ENCODE results near the gene MSRB2.

DNA sequence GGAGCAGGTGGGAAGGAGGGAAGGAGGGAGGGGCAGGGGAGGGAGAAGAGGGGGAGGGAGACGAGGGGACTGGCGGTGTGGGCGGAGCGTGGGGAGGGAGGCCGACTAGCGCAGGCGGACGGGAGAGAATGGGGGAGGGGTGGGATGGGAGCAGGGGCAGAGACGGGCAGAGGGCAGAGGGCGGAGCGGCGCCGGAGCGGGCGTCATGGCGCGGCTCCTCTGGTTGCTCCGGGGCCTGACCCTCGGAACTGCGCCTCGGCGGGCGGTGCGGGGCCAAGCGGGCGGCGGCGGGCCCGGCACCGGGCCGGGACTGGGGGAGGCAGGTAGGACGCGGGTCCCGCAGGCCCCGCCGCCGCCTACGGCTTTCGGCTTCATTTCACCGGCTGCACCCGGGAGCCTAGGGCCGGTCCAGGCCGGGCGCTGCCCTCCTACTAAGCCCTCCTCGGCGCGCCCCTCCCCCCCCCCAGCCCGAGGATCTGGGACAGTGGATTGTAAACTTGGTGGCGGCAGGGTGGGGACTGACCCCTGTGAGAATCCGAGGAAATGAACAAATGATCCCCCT lies at the start of gene MSRB2:
- TF ChIP-seq POLR2A (IDR thresholded peaks at IDR 0.05; ENCODE audit: low read depth, low read length) (peak; percentile 77; the same call in 1 of the 2 replicates), TAF1 (IDR thresholded peaks at IDR 0.05; ENCODE audit: borderline replicate concordance, low read depth, low read length) (peak; percentile 60)
